ENCODE measurements around the gene MAGEH1.
"Not testable (repeated sequence)": the region's sequence is repeated elsewhere in the genome, so short reads cannot be mapped to it uniquely, and the experiment has no call there.

Gene MAGEH1, protein sequence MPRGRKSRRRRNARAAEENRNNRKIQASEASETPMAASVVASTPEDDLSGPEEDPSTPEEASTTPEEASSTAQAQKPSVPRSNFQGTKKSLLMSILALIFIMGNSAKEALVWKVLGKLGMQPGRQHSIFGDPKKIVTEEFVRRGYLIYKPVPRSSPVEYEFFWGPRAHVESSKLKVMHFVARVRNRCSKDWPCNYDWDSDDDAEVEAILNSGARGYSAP

DNA sequence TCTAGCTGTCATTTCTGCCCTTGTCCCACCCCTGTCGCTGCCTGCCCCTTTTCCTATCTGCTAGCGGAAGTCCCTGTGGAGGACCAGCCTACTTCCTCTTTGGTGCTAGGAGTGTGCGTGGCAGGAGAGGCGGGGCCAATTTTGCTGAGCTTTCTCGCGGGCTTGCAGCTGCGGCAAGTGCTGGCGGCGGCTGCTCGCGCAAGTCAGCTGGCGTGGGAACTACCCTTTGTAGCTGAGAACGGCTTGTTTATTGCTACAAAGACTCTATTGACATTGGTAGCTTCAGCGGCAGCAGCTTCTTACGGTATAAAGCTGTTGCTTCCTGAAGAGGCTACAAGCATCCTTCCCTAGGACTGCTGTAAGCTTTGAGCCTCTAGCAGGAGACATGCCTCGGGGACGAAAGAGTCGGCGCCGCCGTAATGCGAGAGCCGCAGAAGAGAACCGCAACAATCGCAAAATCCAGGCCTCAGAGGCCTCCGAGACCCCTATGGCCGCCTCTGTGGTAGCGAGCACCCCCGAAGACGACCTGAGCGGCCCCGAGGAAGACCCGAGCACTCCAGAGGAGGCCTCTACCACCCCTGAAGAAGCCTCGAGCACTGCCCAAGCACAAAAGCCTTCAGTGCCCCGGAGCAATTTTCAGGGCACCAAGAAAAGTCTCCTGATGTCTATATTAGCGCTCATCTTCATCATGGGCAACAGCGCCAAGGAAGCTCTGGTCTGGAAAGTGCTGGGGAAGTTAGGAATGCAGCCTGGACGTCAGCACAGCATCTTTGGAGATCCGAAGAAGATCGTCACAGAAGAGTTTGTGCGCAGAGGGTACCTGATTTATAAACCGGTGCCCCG lies at the start of gene MAGEH1:
MAGEH1 (plus strand) TSS at position 138 of the 843 bp plus-strand sequence; CDS start at position 386, 248 bp downstream.
- DNase-seq: peak; percentile 2

DNA sequence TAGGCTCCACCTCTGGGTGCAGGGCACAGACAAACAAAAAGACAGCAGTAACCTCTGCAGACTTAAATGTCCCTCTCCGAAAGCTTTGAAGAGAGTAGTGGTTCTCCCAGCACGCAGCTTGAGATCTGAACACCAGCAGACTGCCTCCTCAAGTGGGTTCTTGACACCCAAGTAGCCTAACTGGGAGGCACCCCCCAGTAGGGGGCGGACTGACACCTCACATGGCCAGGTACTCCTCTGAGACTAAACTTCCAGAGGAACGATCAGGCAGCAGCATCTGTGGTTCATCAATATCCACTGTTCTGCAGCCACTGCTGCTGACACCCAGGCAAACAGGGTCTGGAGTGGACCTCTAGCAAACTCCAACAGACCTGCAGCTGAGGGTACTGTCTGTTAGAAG lies 24.8 kb upstream of the MAGEH1 start:
- DNase-seq: not testable (repeated sequence)

DNA sequence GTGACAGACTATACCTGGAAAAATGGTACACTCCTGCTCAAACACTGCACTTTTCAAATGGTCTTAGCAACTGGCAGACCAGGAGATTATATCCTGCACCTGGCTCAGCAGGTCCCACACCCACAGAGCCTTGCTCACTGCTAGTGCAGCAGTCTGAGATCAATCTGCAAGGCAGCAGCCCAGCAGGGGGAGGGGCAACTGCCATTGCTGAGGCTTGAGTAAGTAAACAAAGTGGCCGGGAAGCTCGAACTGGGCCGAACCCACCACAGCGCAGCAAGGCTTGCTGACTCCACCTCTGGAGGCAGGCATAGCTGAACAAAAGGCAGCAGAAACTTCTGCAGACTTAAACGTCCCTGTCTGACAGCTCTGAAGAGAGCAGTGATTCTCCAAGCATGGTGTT lies 8.5 kb upstream of the MAGEH1 start:
- not testable (repeated sequence) for DNase-seq

DNA sequence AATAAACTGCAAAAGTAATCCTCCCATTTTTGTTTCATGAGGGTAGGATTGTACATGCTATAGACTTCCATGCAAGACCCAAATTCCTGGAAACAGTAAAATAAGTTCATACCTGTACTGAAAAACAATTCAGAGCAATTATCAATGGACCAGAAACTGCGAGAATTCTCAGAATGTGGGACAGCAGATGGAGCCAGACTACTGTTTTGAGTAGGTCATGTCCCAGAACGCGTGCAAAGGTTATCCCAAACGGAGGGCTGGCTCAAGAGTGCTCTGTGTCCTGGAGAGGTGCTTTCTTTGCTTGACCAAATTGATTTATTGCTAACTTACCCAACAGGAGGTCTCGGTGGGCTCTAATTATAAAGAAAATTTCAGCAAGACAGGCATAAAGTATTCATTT lies 1.7 kb upstream of the MAGEH1 start:
- no peak for DNase-seq

DNA sequence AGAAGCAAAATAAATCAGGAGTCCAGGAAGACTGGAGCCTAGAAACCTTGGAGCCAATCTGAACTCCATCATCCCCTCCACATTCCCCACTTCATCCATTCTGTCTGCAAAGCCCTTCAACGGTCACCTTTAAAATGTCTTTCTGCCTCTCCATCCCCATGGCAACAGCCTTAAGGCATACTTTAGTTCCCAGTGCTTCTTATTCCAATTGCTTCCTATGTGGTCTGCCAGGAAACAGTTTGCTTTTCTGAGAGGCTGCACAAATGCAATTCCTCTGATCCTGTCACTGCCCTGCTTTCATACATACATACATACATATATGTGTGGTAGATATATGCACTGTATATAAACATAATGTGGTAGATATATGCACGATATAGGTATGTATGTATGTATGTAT lies 786 bp upstream of the MAGEH1 start:
- no peak for DNase-seq

DNA sequence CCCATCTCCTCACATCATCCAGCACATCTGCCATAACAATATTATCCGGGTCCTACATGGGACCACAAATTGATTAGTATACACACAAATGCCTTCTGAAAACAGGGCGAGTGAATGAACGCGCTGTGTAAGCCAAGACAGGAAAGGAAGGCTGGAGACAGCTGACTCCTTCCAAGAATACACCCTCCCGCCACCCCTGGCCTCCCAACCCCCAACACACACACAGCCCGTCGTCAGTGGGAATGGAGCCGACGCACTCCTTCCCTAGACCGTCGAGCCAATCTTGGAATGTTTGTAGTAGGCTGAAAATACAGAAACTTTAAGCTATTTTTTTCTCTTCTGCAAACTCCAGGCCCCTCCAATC lies 319 bp upstream of the MAGEH1 start:
- DNase-seq: no peak

DNA sequence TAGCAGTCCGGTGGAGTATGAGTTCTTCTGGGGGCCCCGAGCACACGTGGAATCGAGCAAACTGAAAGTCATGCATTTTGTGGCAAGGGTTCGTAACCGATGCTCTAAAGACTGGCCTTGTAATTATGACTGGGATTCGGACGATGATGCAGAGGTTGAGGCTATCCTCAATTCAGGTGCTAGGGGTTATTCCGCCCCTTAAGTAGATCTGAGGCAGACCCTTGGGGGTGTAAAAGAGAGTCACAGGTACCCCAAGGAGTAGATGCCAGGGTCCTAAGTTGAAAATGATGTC lies 852 bp downstream of the MAGEH1 start:
- no peak for DNase-seq

DNA sequence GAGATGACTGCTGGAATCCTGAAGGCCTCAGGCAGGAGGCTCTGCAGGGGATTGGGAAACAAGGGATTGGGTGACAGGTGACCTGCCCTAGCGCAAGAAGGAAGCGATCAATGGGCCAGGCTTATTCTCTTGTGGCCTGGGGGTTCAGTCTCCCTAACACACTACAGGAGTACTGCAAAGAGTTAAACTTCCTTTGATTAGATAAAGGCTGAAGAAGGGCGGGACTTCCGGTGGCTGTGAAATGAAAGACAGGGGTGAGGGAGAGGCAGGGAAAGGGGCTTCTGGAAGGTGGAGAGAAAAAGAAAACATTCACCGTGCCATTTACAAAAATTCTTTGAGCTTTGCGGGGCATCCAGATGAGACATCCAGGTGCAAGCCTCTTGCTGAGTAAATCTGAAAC lies 3.8 kb downstream of the MAGEH1 start:
- DNase-seq: not testable (repeated sequence)

DNA sequence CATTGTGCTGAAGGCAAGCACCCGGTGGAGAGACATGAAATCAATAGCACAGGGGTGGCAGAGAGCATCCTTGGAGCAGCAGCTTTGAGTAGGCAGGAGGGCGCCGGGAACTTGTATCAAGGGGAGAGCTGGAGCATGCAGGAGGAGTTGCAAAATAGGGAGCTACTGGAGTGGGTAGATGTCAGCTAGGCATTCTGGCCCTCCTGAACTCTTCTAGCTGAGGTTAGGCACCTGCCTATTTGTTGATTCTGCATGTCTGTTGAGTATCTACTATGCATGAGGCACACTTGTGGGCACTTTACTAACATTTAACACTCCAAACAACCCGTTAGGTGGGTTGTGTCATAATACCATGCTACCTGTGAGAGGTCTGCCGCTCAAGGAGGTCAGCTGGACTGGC lies 7.5 kb downstream of the MAGEH1 start:
- DNase-seq: not testable (repeated sequence)

DNA sequence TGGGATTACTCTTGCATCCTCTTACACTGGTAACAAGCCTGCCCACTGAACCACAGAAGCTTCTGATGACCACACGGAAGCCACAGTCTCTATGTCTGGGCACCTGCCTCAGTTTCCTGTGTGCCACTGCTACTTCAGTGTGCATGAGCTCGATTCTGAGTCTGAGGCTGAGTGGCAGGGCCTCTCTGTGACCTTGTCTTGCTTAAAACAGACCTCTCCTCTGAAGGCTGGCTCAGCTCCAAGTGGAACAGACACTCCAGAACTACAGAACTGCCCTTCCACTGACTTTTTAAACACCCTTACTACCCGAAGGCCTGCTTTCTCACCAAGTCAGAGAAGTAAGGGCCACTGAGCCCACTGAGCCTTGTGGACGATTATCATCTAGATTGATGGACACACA lies 8.0 kb downstream of the MAGEH1 start:
- not testable (repeated sequence) for DNase-seq

DNA sequence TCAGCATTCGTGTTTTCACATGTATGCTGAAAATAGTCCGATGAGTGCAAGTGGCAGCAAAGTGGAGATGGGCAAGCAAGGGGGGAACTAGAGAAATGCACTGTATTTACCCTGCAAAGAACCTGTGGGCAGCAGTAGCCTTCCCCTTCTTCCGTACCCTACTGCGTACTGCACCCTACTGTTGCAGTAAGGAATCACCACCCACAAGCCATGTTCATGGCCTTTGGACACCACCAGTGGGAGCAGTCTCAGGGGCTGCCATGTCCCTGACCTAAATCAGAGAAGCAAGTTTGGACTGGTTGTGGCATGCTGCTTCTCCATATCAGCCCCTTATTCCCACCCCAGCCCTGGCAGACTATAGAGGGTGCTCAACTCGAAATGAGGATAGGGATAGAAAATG lies 12.1 kb downstream of the MAGEH1 start:
- not testable (repeated sequence) for DNase-seq

DNA sequence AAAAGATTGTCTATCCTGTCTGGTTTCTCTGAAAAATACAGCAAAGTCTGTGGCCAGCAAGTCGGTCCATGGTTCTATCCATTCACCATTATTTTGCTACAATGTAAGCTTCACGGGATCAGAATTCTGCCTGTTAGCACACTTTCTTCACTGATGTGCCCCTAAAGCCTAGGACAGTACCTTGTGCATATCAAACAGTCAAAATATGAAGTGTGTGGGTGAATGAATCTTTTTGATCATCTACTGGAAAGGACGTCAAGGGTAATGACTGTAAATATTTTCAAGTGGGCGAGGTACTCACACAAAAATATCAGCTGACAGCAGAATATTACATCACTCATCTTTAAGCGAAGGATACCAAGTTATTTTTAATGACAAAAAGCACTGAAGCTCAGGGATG lies 13.2 kb downstream of the MAGEH1 start:
- not testable (repeated sequence) for DNase-seq

DNA sequence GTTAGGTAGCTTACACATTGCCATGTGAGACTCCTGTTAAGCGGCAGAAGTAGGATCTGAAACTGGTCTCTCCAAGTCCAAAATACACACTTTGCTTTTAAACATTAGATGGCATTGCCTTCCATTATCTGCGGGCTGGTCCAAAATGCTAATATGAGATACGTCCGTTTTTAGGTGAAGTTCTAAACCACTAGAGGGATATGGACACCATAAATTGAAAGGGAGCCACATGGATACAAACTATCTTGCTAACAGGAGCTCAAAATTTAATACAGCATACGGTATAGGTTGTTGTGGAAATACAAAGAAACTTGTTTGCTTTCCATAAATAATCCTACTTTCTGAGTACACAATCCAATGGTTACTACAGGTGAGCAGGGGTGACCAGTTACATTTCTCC lies 13.9 kb downstream of the MAGEH1 start:
- DNase-seq: not testable (repeated sequence)

DNA sequence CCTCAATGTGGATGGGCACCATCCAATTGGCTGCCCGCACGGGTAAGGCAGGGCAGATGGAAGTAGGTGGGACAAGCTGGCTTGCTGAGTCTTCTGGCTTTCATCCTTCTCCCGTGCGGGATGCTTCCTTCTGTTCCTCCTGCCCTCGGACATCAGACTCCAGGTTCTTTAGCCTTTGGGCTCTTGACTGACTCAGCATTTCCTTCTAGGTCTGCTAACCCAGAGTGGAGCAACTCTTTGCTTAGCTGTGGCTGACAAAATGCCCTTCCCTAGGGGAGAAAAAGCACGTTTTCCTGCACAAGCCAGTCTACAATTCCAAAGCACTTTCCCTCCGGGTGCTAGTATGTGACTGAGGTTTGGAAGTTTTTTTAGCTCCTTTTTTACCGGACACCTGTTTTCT lies 28.0 kb downstream of the MAGEH1 start:
- not testable (repeated sequence) for DNase-seq

DNA sequence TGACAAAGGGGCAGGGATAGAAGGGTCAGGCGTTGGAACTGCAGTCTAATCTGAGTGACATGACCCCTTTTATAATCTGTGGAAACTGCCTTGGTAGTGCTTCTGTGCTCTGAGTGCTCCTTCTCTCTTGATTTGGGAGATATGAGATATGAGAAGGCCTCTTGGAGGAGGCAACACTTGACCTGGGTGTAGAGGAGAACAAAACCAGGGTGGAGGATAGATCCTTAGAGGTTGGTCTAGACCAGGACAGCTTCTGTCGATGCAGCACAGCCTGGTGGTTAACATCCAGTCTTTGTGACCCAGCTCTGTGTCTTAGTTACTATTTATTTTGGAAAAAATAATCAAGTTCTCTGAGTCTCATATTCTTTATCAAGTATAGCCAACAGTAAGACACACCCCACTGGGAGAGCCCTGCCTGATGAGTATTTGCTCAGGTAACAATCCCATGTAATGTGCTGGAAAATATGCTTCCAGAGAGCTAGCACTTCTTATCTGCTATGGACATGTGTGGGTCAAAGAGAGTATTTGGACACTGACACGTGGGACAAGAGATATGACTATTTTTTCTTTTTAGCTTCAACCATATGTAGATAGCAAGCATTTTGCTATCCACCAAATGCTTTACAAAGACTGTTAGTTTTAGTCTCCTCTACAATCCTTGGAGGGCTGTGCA lies 28.6 kb downstream of the MAGEH1 start:
- DNase-seq: no peak

DNA sequence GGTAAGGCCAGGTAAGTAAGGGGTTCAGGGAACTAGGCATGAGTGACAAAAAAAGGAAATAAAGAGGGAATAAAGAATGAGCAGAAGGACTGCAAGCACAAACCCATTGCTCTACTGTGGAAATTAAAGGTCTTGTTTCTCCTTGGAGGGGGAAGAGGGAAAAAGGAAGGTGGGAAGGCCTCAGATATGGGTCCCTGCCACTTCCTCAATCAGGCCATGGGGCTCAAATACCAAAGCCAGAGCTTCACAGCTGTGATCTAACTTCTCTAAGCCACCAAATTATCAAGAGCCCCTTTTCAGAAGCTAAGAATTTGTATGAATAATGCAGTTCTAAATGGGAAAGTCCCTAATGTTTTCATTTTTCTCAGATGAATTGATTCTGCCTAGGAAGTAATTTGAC lies 33.0 kb downstream of the MAGEH1 start:
- no peak for DNase-seq

DNA sequence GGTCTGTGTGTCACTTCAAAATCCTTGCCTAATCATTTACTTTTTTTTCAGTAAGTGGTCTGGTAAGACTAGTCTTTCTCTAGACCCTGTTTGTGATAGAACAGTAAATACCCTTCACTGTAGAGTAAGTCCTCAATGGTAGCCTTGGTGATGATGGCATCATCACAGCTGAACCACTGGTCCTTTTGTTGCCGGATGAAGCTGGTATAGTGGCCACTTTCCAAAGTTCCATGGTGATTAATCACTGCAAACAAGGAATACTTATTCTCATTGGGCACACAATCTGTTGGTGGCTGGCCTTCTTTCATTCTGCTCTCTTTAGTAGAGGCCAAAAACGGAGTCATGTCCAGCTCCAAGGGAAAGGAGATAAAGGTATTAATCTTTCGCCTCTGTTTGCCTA lies 34.8 kb downstream of the MAGEH1 start:
- DNase-seq: no peak

DNA sequence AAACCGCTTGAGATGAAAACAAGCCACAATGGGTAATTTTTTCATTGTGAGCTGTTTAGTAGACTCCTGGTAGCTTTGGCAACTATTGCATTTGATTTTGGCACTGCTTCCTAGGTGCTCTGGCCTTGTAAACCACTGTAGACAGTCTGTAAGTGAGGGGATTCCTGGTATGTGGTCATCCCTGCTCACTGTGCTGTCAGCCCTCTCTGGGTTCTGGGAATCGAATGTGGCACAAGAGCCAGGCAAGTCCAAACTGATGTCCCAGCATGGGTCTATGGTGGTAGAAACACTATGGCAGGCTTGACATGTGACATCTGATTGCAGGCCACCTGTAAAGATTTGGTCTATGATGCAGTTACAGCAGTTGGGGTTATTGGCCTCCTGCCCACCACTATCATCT lies 35.2 kb downstream of the MAGEH1 start:
- DNase-seq: no peak

DNA sequence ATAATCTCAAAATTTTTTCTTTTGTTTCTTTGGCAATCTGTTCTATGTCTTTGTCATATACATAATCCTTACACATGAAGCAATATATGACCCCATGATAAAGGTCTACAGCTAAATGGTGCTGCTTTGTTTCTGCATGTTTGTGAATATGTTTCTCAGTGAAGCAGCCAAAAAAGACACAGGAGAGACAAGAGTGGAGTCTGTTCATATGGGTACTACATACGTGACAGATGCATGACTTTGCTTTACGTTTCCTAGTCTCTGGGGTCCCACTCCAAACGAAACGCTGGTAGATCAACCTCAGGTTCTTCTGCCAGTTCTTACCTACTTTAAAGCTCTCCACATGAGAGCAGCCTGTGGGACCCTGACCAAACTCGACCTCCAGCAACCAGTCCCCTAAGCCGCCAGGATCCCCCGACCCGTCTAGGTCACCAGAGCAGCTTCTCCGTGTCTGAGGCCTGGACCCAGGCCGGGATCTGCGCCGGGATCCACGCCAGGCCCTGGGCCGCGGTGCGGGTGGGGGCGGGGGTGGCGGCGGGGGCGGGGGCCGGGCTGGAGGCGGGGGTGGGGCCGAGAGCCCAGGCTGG lies 36.2 kb downstream of the MAGEH1 start:
- DNase-seq: no peak

DNA sequence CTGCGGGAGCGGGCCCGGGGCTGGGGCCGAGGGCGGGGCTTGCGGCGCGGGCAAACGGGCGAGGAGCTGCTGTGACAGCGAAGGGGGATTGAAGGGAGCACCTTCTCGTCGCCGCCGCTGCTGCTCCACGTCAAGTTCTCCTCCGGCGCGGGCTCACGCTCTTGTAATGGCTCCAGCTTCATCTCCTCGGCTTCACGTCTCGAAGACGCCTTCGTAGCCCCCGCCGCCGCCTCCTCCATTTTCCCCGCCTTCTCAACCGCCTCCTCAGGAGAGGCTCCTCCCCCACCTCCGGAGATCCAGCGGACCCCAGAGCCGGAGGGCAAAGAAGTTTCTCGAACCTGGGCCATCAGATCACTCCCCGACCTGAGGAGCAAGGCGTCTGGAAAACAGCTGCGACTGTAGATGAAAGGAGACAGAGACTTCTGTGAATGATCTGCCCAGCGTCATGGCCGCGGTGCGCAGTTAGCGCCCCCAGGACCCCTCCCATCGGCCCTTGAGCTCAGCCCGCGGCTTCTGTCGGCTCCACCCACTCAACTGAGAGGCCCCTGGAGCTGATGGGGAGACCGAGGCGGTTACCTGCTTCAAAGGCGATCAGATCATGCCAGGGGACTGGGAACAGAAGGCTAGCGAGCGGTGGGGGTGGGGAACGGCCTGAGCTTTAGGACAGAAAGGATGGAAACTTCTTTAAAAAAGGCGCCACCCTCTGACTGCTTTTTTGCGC lies 36.8 kb downstream of the MAGEH1 start:
- DNase-seq: no peak

DNA sequence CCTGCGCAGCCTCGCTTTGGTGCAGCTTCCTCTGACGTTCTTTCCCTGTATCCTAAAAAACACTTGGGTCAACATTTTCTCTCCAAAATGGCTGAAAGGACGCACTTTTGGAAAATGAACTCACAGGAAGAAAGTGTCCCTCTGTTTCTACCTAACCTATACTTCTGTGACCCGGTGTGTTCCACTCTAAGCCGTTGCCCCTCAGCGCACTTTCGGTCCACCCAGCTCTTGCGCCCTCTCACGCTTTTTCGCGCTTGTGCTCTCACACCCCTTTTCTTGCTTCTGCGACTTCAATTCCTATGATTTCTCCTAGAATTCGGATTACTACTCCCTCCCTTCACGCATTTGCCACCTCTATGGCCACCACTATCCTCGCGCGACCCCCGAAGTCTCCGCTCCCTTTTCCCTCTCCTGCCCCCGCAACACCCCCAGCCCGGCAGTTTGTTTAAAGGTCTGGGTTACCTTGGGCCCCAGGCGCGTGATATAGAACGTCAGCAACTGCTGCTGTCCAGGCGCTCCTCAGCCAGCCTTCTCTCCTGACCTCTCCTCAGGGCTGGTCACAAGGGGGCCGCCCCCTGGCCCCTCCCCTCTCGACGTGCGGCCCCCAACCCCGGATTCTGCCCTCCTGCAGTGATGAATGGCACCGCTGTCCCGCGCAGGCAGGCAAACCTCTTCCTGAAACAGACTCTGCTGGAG lies 37.5 kb downstream of the MAGEH1 start, which contains the start of gene USP51:
USP51 (minus strand) TSS at position 535 of the 696 bp plus-strand sequence. CDS start 909 bp downstream, outside the sequence.
- DNase-seq: no peak

DNA sequence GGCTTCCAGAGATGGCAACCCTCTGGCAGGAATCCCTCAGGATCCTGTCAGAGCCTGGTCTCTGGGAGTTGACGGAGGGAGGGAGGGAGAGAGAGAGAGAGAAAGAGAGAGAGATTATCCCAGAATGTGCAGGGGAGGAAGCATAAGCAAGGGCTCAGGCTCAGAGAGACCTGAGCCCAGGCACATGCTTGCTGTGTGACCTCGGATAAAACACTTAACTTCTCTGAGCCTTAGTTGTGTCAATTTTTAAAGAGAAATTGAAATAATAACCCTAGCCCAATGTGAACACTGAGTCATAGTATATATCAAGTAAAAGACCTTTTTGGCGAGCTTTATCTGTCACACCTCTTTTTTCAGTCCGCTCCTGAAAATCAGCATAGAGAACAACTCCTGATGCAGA lies 38.2 kb downstream of the MAGEH1 start:
- no peak for DNase-seq
